ENCODE measurements around the gene SOX9.

DNA sequence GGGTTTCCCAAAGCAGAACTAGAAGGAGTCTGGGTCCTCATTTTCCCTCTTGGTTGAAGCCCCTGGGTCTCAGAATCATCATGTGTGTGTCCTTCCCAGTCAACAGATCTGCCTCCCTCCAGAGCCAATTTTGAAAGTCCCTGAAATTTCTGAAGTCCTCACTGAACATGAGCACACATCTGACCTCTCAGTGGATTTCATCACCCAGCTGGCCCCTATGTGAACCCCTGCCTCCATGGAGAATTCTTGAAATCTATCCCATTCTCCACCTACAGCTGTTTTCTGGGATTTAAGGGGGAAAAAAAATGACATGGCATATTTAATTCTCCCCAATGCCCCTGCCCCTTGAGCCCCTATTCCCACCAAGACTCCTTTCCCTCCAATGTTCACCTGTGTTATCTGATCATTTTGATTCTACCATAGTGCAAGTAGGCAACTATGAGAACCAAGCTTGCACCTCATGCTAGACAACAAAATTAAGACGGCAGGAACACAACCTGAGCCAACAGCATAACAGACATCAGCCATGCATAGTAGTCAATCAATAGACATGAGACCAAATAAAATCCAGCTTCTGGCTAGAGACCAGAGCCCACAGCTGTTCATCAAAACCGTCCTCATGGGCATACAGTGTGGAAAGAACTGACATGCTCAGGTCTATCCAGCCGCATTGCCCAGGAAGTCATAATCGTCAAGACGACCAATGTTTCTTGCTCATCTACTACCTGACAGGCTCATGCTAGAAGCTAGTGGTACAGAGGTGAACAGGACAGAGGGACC lies 14.9 kb downstream of the SOX9 start:
- TF ChIP-seq, protein P1, sequence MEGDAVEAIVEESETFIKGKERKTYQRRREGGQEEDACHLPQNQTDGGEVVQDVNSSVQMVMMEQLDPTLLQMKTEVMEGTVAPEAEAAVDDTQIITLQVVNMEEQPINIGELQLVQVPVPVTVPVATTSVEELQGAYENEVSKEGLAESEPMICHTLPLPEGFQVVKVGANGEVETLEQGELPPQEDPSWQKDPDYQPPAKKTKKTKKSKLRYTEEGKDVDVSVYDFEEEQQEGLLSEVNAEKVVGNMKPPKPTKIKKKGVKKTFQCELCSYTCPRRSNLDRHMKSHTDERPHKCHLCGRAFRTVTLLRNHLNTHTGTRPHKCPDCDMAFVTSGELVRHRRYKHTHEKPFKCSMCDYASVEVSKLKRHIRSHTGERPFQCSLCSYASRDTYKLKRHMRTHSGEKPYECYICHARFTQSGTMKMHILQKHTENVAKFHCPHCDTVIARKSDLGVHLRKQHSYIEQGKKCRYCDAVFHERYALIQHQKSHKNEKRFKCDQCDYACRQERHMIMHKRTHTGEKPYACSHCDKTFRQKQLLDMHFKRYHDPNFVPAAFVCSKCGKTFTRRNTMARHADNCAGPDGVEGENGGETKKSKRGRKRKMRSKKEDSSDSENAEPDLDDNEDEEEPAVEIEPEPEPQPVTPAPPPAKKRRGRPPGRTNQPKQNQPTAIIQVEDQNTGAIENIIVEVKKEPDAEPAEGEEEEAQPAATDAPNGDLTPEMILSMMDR (IDR thresholded peaks at IDR 0.05), result no peak
- TF ChIP-seq POLR2A (IDR thresholded peaks at IDR 0.05), result no peak

Measured in thyroid gland (tissue), 4 donors.